Activated T-cell treated with anti-CD3 and anti-CD28 coated beads, Interleukin-2, amount 50 U/mL, for 4 hours (primary cell): ENCODE measurements around the gene VPS26C. TPM values are rescaled to one million over a fixed set of nuclear protein-coding genes. Genes with fewer than 3 reads are reported as not detected.

ENCODE experiments used
- ATAC-seq, 2 donors: fragments of 200-7000 bp; cut with Tn5 transposase; one replicate each; pipeline ENCODE4 v1.10.0; 2021
- DNase-seq: peaks from one replicate; pipeline ENCODE4 v3.0.0-alpha.2; 2020
- H3K27me3 Mint-ChIP-seq: one replicate; pipeline ENCODE4 v1.8.0; 2021; ENCODE audit warnings: low read depth, mixed read lengths
- H3K36me3 Mint-ChIP-seq: one replicate; pipeline ENCODE4 v1.8.0; 2022; ENCODE audit warnings: mixed read lengths; ENCODE audit not compliant: insufficient read depth
- H3K4me1 Mint-ChIP-seq: one replicate; pipeline ENCODE4 v1.8.0; 2021; ENCODE audit warnings: low read depth, mixed read lengths
- H3K4me3 Mint-ChIP-seq: one replicate; pipeline ENCODE4 v1.8.0; 2021; ENCODE audit warnings: mild to moderate bottlenecking, moderate library complexity, mixed read lengths
- H3K9me3 Mint-ChIP-seq: one replicate; pipeline ENCODE4 v1.8.0; 2021; ENCODE audit warnings: mixed read lengths
- total RNA-seq, 3 donors: library from RNA; stranded (reverse); gene quantifications; one replicate each; pipeline ENCODE4 v1.2.1, GENCODE V29; 2021

Gene VPS26C
- total RNA-seq, 3 donors from 2014 or later = 35.7 to 48.2 (median 44.6) TPM

GRCh38 chr21:37273911-37274690 lies 7.0 kb upstream of the VPS26C start:
- H3K4me3 Mint-ChIP-seq = no peak overlapping the region
- H3K9me3 Mint-ChIP-seq = no peaks in the 10 kb centered on the region
- H3K4me1 Mint-ChIP-seq = no peaks in the 10 kb centered on the region
- peak; percentile 57 to 63 for ATAC-seq
- no peak for DNase-seq
- no peaks in the 10 kb centered on the region for H3K36me3 Mint-ChIP-seq
- H3K27me3 Mint-ChIP-seq = peaks cover 1% of the 10 kb centered on the region

- peaks cover 1% of the 10 kb centered on the region for H3K27me3 Mint-ChIP-seq
- H3K4me1 Mint-ChIP-seq = peaks cover 2% of the 10 kb centered on the region
- no peak for ATAC-seq
- no peaks in the 10 kb centered on the region for H3K36me3 Mint-ChIP-seq
- H3K9me3 Mint-ChIP-seq = no peaks in the 10 kb centered on the region
- no peak overlapping the region for H3K4me3 Mint-ChIP-seq
- DNase-seq = no peak
These were observed 6.3 kb upstream of the VPS26C start for GRCh38 chr21:37273440-37273839.

- Mint-ChIP-seq H3K4me3 (no peak overlapping the region), H3K27me3 (peaks cover 1% of the 10 kb centered on the region), H3K4me1 (peaks cover 4% of the 10 kb centered on the region), H3K36me3 (no peaks in the 10 kb centered on the region), H3K9me3 (no peaks in the 10 kb centered on the region)
- no peak for DNase-seq
- no peak for ATAC-seq
These were observed 5.8 kb upstream of the VPS26C start for GRCh38 chr21:37272897-37273296.

- DNase-seq = no peak
- H3K27me3 Mint-ChIP-seq = peaks cover 1% of the 10 kb centered on the region
- H3K9me3 Mint-ChIP-seq = no peaks in the 10 kb centered on the region
These were observed 3.6 kb upstream of the VPS26C start for GRCh38 chr21:37270576-37271365.

GRCh38 chr21:37269481-37269880 lies 2.3 kb upstream of the VPS26C start:
- DNase-seq (no peak), ATAC-seq (no peak)
- H3K36me3 Mint-ChIP-seq = peaks cover 4% of the 10 kb centered on the region
- peak overlapping the region; percentile 92 for H3K4me3 Mint-ChIP-seq
- peaks cover 1% of the 10 kb centered on the region for H3K27me3 Mint-ChIP-seq
- H3K4me1 Mint-ChIP-seq = peaks cover 21% of the 10 kb centered on the region
- no peaks in the 10 kb centered on the region for H3K9me3 Mint-ChIP-seq

More at GRCh38 chr21:37270576-37271365, 3.6 kb upstream of the VPS26C start:
- Mint-ChIP-seq H3K4me1 (peaks cover 13% of the 10 kb centered on the region), H3K36me3 (no peaks in the 10 kb centered on the region), H3K4me3 (no peak overlapping the region)
- no peak for ATAC-seq

GRCh38 chr21:37268186-37268503 lies 1.0 kb upstream of the VPS26C start:
- Mint-ChIP-seq H3K36me3 (peaks cover 5% of the 10 kb centered on the region), H3K9me3 (no peaks in the 10 kb centered on the region), H3K27me3 (no peaks in the 10 kb centered on the region), H3K4me1 (peaks cover 35% of the 10 kb centered on the region), H3K4me3 (peak overlapping the region; percentile 92)
- no peak for ATAC-seq
- DNase-seq = no peak

GRCh38 chr21:37266515-37267221 lies 466 bp downstream of the VPS26C start:
- Mint-ChIP-seq H3K36me3 (peaks cover 9% of the 10 kb centered on the region), H3K27me3 (no peaks in the 10 kb centered on the region), H3K4me3 (peak overlapping the region; percentile 92), H3K4me1 (peaks cover 41% of the 10 kb centered on the region), H3K9me3 (no peaks in the 10 kb centered on the region)
- ATAC-seq (peak; percentile 15 to 16), DNase-seq (no peak)

- H3K4me1 Mint-ChIP-seq = peaks cover 43% of the 10 kb centered on the region
- ATAC-seq (no peak), DNase-seq (no peak)
These were observed 2.3 kb downstream of the VPS26C start for GRCh38 chr21:37264808-37265207.

GRCh38 chr21:37263827-37264600 lies 3.1 kb downstream of the VPS26C start:
- Mint-ChIP-seq H3K9me3 (no peaks in the 10 kb centered on the region), H3K27me3 (no peaks in the 10 kb centered on the region), H3K4me3 (no peak overlapping the region), H3K4me1 (peaks cover 43% of the 10 kb centered on the region), H3K36me3 (peaks cover 9% of the 10 kb centered on the region)
- ATAC-seq (no peak), DNase-seq (no peak)

More at GRCh38 chr21:37264808-37265207, 2.3 kb downstream of the VPS26C start:
- peak overlapping the region; percentile 33 for H3K4me3 Mint-ChIP-seq
- no peaks in the 10 kb centered on the region for H3K27me3 Mint-ChIP-seq
- H3K9me3 Mint-ChIP-seq = no peaks in the 10 kb centered on the region
- H3K36me3 Mint-ChIP-seq = peaks cover 9% of the 10 kb centered on the region

- no peaks in the 10 kb centered on the region for H3K27me3 Mint-ChIP-seq
- H3K4me1 Mint-ChIP-seq = peaks cover 46% of the 10 kb centered on the region
- DNase-seq (no peak), ATAC-seq (no peak)
- no peak overlapping the region for H3K4me3 Mint-ChIP-seq
- H3K36me3 Mint-ChIP-seq = peaks cover 4% of the 10 kb centered on the region
- H3K9me3 Mint-ChIP-seq = no peaks in the 10 kb centered on the region
These were observed 7.7 kb downstream of the VPS26C start for GRCh38 chr21:37259426-37259825.

- H3K4me1 Mint-ChIP-seq = peaks cover 40% of the 10 kb centered on the region
- DNase-seq (peak; percentile 72), ATAC-seq (peak; percentile 88 to 92)
- H3K9me3 Mint-ChIP-seq = no peaks in the 10 kb centered on the region
- peaks cover 4% of the 10 kb centered on the region for H3K36me3 Mint-ChIP-seq
- H3K27me3 Mint-ChIP-seq = no peaks in the 10 kb centered on the region
- H3K4me3 Mint-ChIP-seq = peak overlapping the region; percentile 88
These were observed 8.9 kb downstream of the VPS26C start for GRCh38 chr21:37257967-37258877.

GRCh38 chr21:37257511-37257966 lies 9.6 kb downstream of the VPS26C start:
- ATAC-seq = peak; percentile 44 to 50
- DNase-seq = no peak
- H3K36me3 Mint-ChIP-seq = peaks cover 4% of the 10 kb centered on the region
- no peaks in the 10 kb centered on the region for H3K9me3 Mint-ChIP-seq
- H3K27me3 Mint-ChIP-seq = no peaks in the 10 kb centered on the region
- H3K4me1 Mint-ChIP-seq = peaks cover 43% of the 10 kb centered on the region
- H3K4me3 Mint-ChIP-seq = peak overlapping the region; percentile 88

- Mint-ChIP-seq H3K4me1 (peaks cover 59% of the 10 kb centered on the region), H3K4me3 (no peak overlapping the region), H3K36me3 (no peaks in the 10 kb centered on the region), H3K9me3 (no peaks in the 10 kb centered on the region), H3K27me3 (no peaks in the 10 kb centered on the region)
- ATAC-seq = no peak
- no peak for DNase-seq
These were observed 13.1 kb downstream of the VPS26C start for GRCh38 chr21:37253991-37254390.
